H9 (cell line): ENCODE measurements around the gene PDHB. TPM values are rescaled to one million over a fixed set of nuclear protein-coding genes. Genes with fewer than 3 reads are reported as not detected.

ENCODE experiments used
- DNase-seq: peaks from one replicate; pipeline ENCODE4 v3.0.0-alpha.2; 2017
- H2AFZ ChIP-seq: one replicate; pipeline ENCODE4 v1.6.1; 2013; ENCODE audit warnings: mild to moderate bottlenecking, low read length, control low read depth, moderate library complexity
- H2AK5ac ChIP-seq: 2 replicates; pipeline ENCODE4 v1.6.1; 2013; ENCODE audit warnings: low read length, control low read depth, mixed read lengths; ENCODE audit not compliant: insufficient read length
- H2BK120ac ChIP-seq: one replicate; pipeline ENCODE4 v1.6.1; 2013; ENCODE audit warnings: low read depth, mild to moderate bottlenecking, low read length, control low read depth, inconsistent platforms; ENCODE audit not compliant: poor library complexity, severe bottlenecking
- H2BK12ac ChIP-seq: 2 replicates; pipeline ENCODE4 v1.6.1; 2013; ENCODE audit warnings: low read length, control low read depth, mixed read lengths, low read depth; ENCODE audit not compliant: insufficient read length
- H2BK15ac ChIP-seq: 2 replicates; pipeline ENCODE4 v1.6.1; 2013; ENCODE audit warnings: low read depth, low read length, control low read depth
- H2BK20ac ChIP-seq: one replicate; pipeline ENCODE4 v1.6.1; 2013; ENCODE audit warnings: low read depth, mild to moderate bottlenecking, low read length, control low read depth, inconsistent platforms; ENCODE audit not compliant: poor library complexity, severe bottlenecking
- H2BK5ac ChIP-seq: 2 replicates; pipeline ENCODE4 v1.6.1; 2013; ENCODE audit warnings: low read length, control low read depth, mixed read lengths; ENCODE audit not compliant: insufficient read length
- H3K14ac ChIP-seq: 2 replicates; pipeline ENCODE4 v1.6.1; 2013; ENCODE audit warnings: low read length, control low read depth; ENCODE audit not compliant: insufficient read depth
- H3K18ac ChIP-seq: 2 replicates; pipeline ENCODE4 v1.6.1; 2013; ENCODE audit warnings: low read depth, mild to moderate bottlenecking, mixed read lengths, low read length, control low read depth; ENCODE audit not compliant: insufficient read length
- H3K23ac ChIP-seq: 2 replicates; pipeline ENCODE4 v1.6.1; 2013; ENCODE audit warnings: low read length, control low read depth, mixed read lengths, low read depth; ENCODE audit not compliant: insufficient read length
- H3K23me2 ChIP-seq: 2 replicates; pipeline ENCODE4 v1.6.1; 2013; ENCODE audit warnings: low read depth, mild to moderate bottlenecking, mixed read lengths, low read length, control low read depth; ENCODE audit not compliant: insufficient read length, poor library complexity, severe bottlenecking
- H3K27ac ChIP-seq: 2 replicates; pipeline ENCODE4 v1.5.1; 2013; ENCODE audit warnings: low read length, control low read depth, mixed read lengths, low read depth; ENCODE audit not compliant: insufficient read length
- H3K27me3 ChIP-seq: 2 replicates; pipeline ENCODE4 v1.6.1; 2013; ENCODE audit warnings: low read length, control low read depth, inconsistent platforms; ENCODE audit not compliant: insufficient read depth
- H3K4ac ChIP-seq: 2 replicates; pipeline ENCODE4 v1.6.1; 2013; ENCODE audit warnings: low read depth, mild to moderate bottlenecking, control low read depth, inconsistent platforms, low read length, moderate library complexity
- H3K4me1 ChIP-seq: 2 replicates; pipeline ENCODE4 v1.6.1; 2013; ENCODE audit warnings: low read length, control low read depth, inconsistent platforms; ENCODE audit not compliant: insufficient read depth
- H3K4me2 ChIP-seq: 2 replicates; pipeline ENCODE4 v1.6.1; 2013; ENCODE audit warnings: low read length, control low read depth, mixed read lengths; ENCODE audit not compliant: insufficient read length, insufficient read depth
- H3K56ac ChIP-seq: 2 replicates; pipeline ENCODE4 v1.6.1; 2013; ENCODE audit warnings: low read depth, mild to moderate bottlenecking, mixed read lengths, low read length, control low read depth; ENCODE audit not compliant: insufficient read length
- H3K79me1 ChIP-seq: 2 replicates; pipeline ENCODE4 v1.6.1; 2013; ENCODE audit warnings: low read depth, mild to moderate bottlenecking, moderate library complexity, low read length, control low read depth, inconsistent platforms; ENCODE audit not compliant: insufficient read depth, poor library complexity, severe bottlenecking
- H3K79me2 ChIP-seq: 2 replicates; pipeline ENCODE4 v1.6.1; 2013; ENCODE audit warnings: low read length, control low read depth, inconsistent platforms; ENCODE audit not compliant: insufficient read depth
- H3K9ac ChIP-seq: 2 replicates; pipeline ENCODE4 v1.6.1; 2013; ENCODE audit warnings: low read length, control low read depth, mixed read lengths; ENCODE audit not compliant: insufficient read length; ENCODE audit errors: extremely low read depth
- H3K9me3 ChIP-seq: one replicate; pipeline ENCODE4 v1.6.1; 2013; ENCODE audit warnings: low read depth, low read length, inconsistent platforms; ENCODE audit not compliant: control insufficient read depth
- H3T11ph ChIP-seq: one replicate; pipeline ENCODE4 v1.6.1; 2013; ENCODE audit warnings: mild to moderate bottlenecking, low read length, control low read depth, inconsistent platforms
- H4K20me1 ChIP-seq: one replicate; pipeline ENCODE4 v1.6.1; 2013; ENCODE audit not compliant: control insufficient read depth, insufficient read length, insufficient read depth
- H4K5ac ChIP-seq: 2 replicates; pipeline ENCODE4 v1.6.1; 2013; ENCODE audit warnings: low read depth, mild to moderate bottlenecking, mixed read lengths, low read length, control low read depth; ENCODE audit not compliant: insufficient read length
- H4K8ac ChIP-seq: replicated peaks from 2 replicates; pipeline ENCODE4 v1.6.1; 2013; ENCODE audit warnings: low read length, control low read depth, mixed read lengths, low read depth; ENCODE audit not compliant: insufficient read length
- H4K91ac ChIP-seq: 2 replicates; pipeline ENCODE4 v1.6.1; 2013; ENCODE audit warnings: low read depth, mild to moderate bottlenecking, moderate library complexity, mixed read lengths, low read length, control low read depth; ENCODE audit not compliant: insufficient read length
- H3K27ac Mint-ChIP-seq, 3 experiments: 2 replicates in 2 of 3; 3 replicates in 1 of 3; pipeline ENCODE4 v1.8.0; 2020 to 2021; ENCODE audit warnings: mixed read lengths in 3 of 3, mild to moderate bottlenecking in 1 of 3, moderate library complexity in 1 of 3
- H3K27me3 Mint-ChIP-seq: 2 replicates; pipeline ENCODE4 v1.8.0; 2021; ENCODE audit warnings: low read depth, mild to moderate bottlenecking, moderate library complexity, mixed read lengths
- H3K36me3 Mint-ChIP-seq, 3 experiments: 2 replicates in 2 of 3; 3 replicates in 1 of 3; pipeline ENCODE4 v1.8.0; 2020 to 2021; ENCODE audit warnings: low read depth in 3 of 3, mixed read lengths in 3 of 3; ENCODE audit not compliant: insufficient read depth in 1 of 3
- H3K4me1 Mint-ChIP-seq, 2 experiments: 2 replicates each; pipeline ENCODE4 v1.8.0; 2020; ENCODE audit warnings: mixed read lengths in 2 of 2
- H3K4me3 Mint-ChIP-seq, 2 experiments: 2 replicates in 1 of 2; 3 replicates in 1 of 2; pipeline ENCODE4 v1.8.0; 2020 to 2021; ENCODE audit warnings: mild to moderate bottlenecking in 2 of 2, mixed read lengths in 2 of 2, moderate library complexity in 1 of 2
- H3K9me3 Mint-ChIP-seq, 2 experiments: 2 replicates in 1 of 2; 3 replicates in 1 of 2; pipeline ENCODE4 v1.8.0; 2020; ENCODE audit warnings: mild to moderate bottlenecking in 2 of 2, mixed read lengths in 2 of 2, moderate library complexity in 1 of 2
- WGBS: extraction: QIAGEN DNeasy Blood & Tissue Kit; methylation state at CpG from one replicate; pipeline ENCODE4 v1.1.7; 2013; ENCODE audit warnings: missing lambda C conversion rate, low lambda C conversion rate, mixed read lengths; ENCODE audit not compliant: insufficient read length; ENCODE audit errors: extremely low coverage; 5-methylcytosine and 5-hydroxymethylcytosine counted together
- total RNA-seq: library from RNA; stranded (reverse); gene quantifications from 2 replicates; pipeline ENCODE4 v1.2.1, GENCODE V29; 2021
- TF ChIP-seq, protein P1 (sequence below): fragments of 200-600 bp; sonication (generic); conservative IDR thresholded peaks from 3 replicates; pipeline ENCODE4 v1.8.0; 2021; ENCODE audit warnings: antibody characterized with exemption, mild to moderate bottlenecking

PDHB gene
- total RNA-seq, 1 experiment from 2014 or later: 132 TPM

DNA sequence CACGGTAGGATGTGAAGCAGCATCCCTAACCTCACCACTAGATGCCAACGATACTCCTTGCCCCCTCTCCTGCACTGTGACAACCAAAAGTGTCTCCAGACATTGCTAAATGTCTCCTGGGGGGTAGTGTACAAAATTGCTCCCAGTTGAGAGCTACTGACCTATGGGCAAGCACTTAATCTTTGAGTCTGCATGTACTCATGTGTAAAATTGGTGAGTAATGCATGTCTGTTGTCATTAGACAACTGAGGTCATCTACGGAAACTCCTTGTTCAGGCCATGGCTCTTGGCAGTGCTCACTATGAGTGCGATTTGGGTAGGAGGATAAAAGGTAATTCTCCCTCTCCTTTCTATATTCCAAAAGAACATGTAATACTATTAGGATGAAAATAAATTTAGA is 29.2 kb downstream of the PDHB start:
- H3K36me3 Mint-ChIP-seq: no peaks in the 10 kb centered on the region; a peak in 2 of 7 replicates
- Histone ChIP-seq H4K91ac (no peak overlapping the region), H3K27me3 (no peaks in the 10 kb centered on the region), H3K4me2 (no peak overlapping the region), H3K27ac (no peak overlapping the region), H3K18ac (no peak overlapping the region), H3K79me1 (no peaks in the 10 kb centered on the region), H4K8ac (no peak overlapping the region), H3K9ac (no peak overlapping the region), H2AK5ac (no peak overlapping the region), H2BK15ac (no peak overlapping the region), H3K14ac (no peak overlapping the region), H3K4ac (no peak overlapping the region), H3K79me2 (no peaks in the 10 kb centered on the region), H2BK5ac (no peak overlapping the region), H3K4me1 (no peaks in the 10 kb centered on the region; the same call in 1 of the 2 replicates), H2AFZ (no peak overlapping the region), H3K9me3 (no peaks in the 10 kb centered on the region), H2BK20ac (no peak overlapping the region), H4K5ac (no peak overlapping the region), H3T11ph (no peak overlapping the region), H3K56ac (no peak overlapping the region), H2BK12ac (no peak overlapping the region), H3K23me2 (no peaks in the 10 kb centered on the region), H3K23ac (no peak overlapping the region), H4K20me1 (no peaks in the 10 kb centered on the region), H2BK120ac (no peak overlapping the region)
- TF ChIP-seq, protein P1, sequence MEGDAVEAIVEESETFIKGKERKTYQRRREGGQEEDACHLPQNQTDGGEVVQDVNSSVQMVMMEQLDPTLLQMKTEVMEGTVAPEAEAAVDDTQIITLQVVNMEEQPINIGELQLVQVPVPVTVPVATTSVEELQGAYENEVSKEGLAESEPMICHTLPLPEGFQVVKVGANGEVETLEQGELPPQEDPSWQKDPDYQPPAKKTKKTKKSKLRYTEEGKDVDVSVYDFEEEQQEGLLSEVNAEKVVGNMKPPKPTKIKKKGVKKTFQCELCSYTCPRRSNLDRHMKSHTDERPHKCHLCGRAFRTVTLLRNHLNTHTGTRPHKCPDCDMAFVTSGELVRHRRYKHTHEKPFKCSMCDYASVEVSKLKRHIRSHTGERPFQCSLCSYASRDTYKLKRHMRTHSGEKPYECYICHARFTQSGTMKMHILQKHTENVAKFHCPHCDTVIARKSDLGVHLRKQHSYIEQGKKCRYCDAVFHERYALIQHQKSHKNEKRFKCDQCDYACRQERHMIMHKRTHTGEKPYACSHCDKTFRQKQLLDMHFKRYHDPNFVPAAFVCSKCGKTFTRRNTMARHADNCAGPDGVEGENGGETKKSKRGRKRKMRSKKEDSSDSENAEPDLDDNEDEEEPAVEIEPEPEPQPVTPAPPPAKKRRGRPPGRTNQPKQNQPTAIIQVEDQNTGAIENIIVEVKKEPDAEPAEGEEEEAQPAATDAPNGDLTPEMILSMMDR: no peak
- H3K9me3 Mint-ChIP-seq: no peaks in the 10 kb centered on the region
- peaks cover 21 to 27% of the 10 kb centered on the region in 2 experiments for H3K4me1 Mint-ChIP-seq
- no peak for DNase-seq
- H3K27ac Mint-ChIP-seq: peak overlapping the region in 1 of 3 experiments; percentile 48; a peak in 1 of 7 replicates
- no peaks in the 10 kb centered on the region for H3K27me3 Mint-ChIP-seq
- no peak overlapping the region for H3K4me3 Mint-ChIP-seq
- WGBS: no CpG with 5 or more reads among the region's 4 CpGs
